OCI-LY1 (cell line): ENCODE data around the gene MAF.

ENCODE experiments used
- H2AFZ ChIP-seq: fragments of 200-600 bp; sonication (generic), shearing (Covaris generic); 2 replicates; pipeline ENCODE4 v1.6.0; 2014; ENCODE audit warnings: antibody characterized with exemption, mild to moderate bottlenecking, low read length
- H3F3A ChIP-seq: fragments of 200-600 bp; sonication (generic), shearing (Covaris generic); 2 replicates; pipeline ENCODE4 v1.6.0; 2014; ENCODE audit warnings: mild to moderate bottlenecking, antibody characterized with exemption, low read length, moderate library complexity; ENCODE audit not compliant: insufficient read depth
- H3K27ac ChIP-seq: fragments of 200-600 bp; sonication (generic); 2 replicates; pipeline ENCODE4 v1.5.1; 2014; ENCODE audit warnings: low read length, mixed run types, mild to moderate bottlenecking, low read depth; ENCODE audit not compliant: poor library complexity, severe bottlenecking
- H3K27me3 ChIP-seq: fragments of 200-600 bp; sonication (generic); 2 replicates; pipeline ENCODE4 v1.6.0; 2014; ENCODE audit warnings: antibody characterized with exemption, mild to moderate bottlenecking, low read length, moderate library complexity; ENCODE audit not compliant: insufficient read depth
- H3K36me3 ChIP-seq: fragments of 200-600 bp; sonication (generic); 2 replicates; pipeline ENCODE4 v1.6.1; 2014; ENCODE audit warnings: mild to moderate bottlenecking, antibody characterized with exemption, low read length, moderate library complexity, mixed read lengths; ENCODE audit not compliant: insufficient read depth
- H3K4me1 ChIP-seq: fragments of 200-600 bp; sonication (generic); 2 replicates; pipeline ENCODE4 v1.5.1; 2014; ENCODE audit warnings: mild to moderate bottlenecking, low read length, moderate library complexity; ENCODE audit not compliant: insufficient read depth, severe bottlenecking
- H3K4me2 ChIP-seq: fragments of 200-600 bp; sonication (generic), shearing (Covaris generic); 2 replicates; pipeline ENCODE4 v1.6.1; 2014; ENCODE audit warnings: low read length
- H3K4me3 ChIP-seq: fragments of 200-600 bp; sonication (generic); 2 replicates; pipeline ENCODE4 v1.5.1; 2014; ENCODE audit warnings: low read length, low read depth, mild to moderate bottlenecking, mixed read lengths; ENCODE audit not compliant: poor library complexity, severe bottlenecking
- H3K79me2 ChIP-seq: fragments of 200-600 bp; shearing (Covaris generic); 2 replicates; pipeline ENCODE4 v1.6.1; 2016; ENCODE audit warnings: mixed run types, low read length, mixed read lengths; ENCODE audit not compliant: insufficient read depth
- H3K9ac ChIP-seq: fragments of 200-600 bp; sonication (generic), shearing (Covaris generic); 2 replicates; pipeline ENCODE4 v1.6.1; 2014; ENCODE audit warnings: mild to moderate bottlenecking, low read length, mixed read lengths
- H3K9me2 ChIP-seq: fragments of 200-600 bp; sonication (generic), shearing (Covaris generic); 2 replicates; pipeline ENCODE4 v1.6.1; 2014; ENCODE audit warnings: low read depth, mild to moderate bottlenecking, low read length, mixed read lengths
- H3K9me3 ChIP-seq: fragments of 200-600 bp; shearing (Covaris generic); 2 replicates; pipeline ENCODE4 v1.6.1; 2014; ENCODE audit warnings: low read length, mixed read lengths
- H4K20me1 ChIP-seq: fragments of 200-600 bp; sonication (generic), shearing (Covaris generic); 2 replicates; pipeline ENCODE4 v1.6.0; 2016; ENCODE audit warnings: mild to moderate bottlenecking, low read length; ENCODE audit not compliant: insufficient read depth
- CTCF ChIP-seq: fragments of 200-600 bp; sonication (generic), shearing (Covaris generic); IDR thresholded peaks from 2 replicates; pipeline ENCODE4 v1.5.1; 2017; ENCODE audit warnings: mild to moderate bottlenecking, antibody characterized with exemption, low read length, moderate library complexity, mixed read lengths
- EZH2 ChIP-seq: fragments of 200-600 bp; sonication (generic), shearing (Covaris generic); IDR thresholded peaks from 2 replicates; pipeline ENCODE4 v1.8.0; 2017; ENCODE audit warnings: borderline replicate concordance, mixed run types, mild to moderate bottlenecking, antibody characterized with exemption, low read length, moderate library complexity, mixed read lengths

The MAF gene

DNA sequence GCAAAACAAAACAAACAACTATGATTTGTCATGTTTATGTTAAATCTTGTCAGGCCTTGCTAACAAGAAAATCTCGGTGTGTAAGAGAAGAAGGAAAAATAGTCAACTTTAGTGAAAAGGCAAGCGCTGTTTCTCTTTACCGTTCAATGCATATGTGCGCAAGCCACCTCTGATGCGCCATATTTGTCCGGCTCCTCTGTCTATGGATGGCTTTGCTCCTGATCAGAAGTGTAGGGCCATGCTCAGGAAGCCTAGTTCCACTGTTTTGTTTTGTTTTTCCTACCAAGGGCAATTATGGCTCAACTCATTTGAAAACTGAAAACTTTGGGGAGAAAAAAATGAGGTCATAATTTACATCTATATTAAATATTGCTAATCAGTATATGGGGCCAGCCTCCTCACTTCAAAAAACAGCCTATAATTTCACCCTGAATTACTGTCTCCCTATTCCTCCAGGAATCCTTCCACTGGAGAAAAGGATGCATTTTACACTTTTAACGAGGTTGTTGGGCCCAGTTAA is 4.5 kb downstream of the MAF start:
- no peaks in the 10 kb centered on the region for H3K9me2 ChIP-seq
- H3K4me1 ChIP-seq, result no peaks in the 10 kb centered on the region
- H3K9ac ChIP-seq, result no peak overlapping the region
- no peaks in the 10 kb centered on the region for H3K36me3 ChIP-seq
- H2AFZ ChIP-seq, result no peak overlapping the region
- TF ChIP-seq CTCF (no peak), EZH2 (no peak)
- H3K27ac ChIP-seq, result no peak overlapping the region
- H3K79me2 ChIP-seq, result no peaks in the 10 kb centered on the region
- H3K4me3 ChIP-seq, result no peak overlapping the region
- no peak overlapping the region for H3K4me2 ChIP-seq
- H3K27me3 ChIP-seq, result no peaks in the 10 kb centered on the region
- no peaks in the 10 kb centered on the region for H4K20me1 ChIP-seq
- no peaks in the 10 kb centered on the region for H3K9me3 ChIP-seq
- no peaks in the 10 kb centered on the region for H3F3A ChIP-seq

DNA sequence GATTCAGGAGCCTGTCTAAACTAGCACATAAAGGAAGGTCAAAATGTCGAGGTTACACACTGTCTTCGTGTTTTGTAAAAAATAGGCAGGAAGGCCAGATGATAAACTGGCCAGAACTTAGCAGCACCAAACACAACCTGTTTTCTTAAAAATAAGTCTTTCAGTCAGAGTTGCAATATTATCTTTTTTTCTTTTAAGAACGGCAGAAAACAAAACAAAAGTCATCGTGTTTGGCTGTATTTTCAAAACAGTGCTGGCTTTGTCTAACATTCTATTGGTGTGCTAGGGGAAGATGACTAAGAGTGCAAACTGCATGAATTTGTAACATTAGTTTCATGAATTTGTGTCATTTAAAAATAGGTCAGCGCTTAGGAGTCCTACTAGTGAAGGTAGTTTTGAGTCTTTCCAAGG is 5.3 kb downstream of the MAF start:
- Histone ChIP-seq H3K9ac (no peak overlapping the region), H3K4me1 (no peaks in the 10 kb centered on the region)

DNA sequence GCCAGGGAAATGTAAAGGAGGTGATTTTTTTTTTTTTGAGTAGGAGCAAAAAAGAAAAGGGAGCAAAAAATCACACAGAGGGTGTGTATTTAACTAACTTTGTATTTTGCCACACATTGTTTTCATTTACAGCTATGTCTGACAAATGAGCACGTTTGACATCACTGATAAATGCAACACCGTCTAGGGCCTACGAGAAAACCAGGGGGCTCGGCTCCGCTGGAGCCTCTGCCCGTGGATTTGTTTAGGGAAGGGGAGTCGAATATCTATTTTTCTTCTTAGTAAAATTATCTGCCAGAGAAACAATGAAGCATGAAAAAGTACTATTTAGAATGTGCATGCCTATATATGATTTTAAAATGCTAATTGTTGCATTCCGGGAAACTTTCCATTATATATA is 6.8 kb downstream of the MAF start:
- no peaks in the 10 kb centered on the region for H3F3A ChIP-seq
- TF ChIP-seq EZH2 (no peak), CTCF (no peak)
- H3K9me2 ChIP-seq, result no peaks in the 10 kb centered on the region
- no peaks in the 10 kb centered on the region for H3K27me3 ChIP-seq
- no peak overlapping the region for H3K27ac ChIP-seq
- no peaks in the 10 kb centered on the region for H3K36me3 ChIP-seq
- H4K20me1 ChIP-seq, result no peaks in the 10 kb centered on the region
- no peaks in the 10 kb centered on the region for H3K9me3 ChIP-seq
- no peak overlapping the region for H3K9ac ChIP-seq
- no peaks in the 10 kb centered on the region for H3K79me2 ChIP-seq
- no peak overlapping the region for H3K4me2 ChIP-seq
- H3K4me3 ChIP-seq, result no peak overlapping the region
- no peaks in the 10 kb centered on the region for H3K4me1 ChIP-seq
- H2AFZ ChIP-seq, result no peak overlapping the region

More for the DNA sequence above, 5.3 kb downstream of the MAF start:
- Histone ChIP-seq H4K20me1 (no peaks in the 10 kb centered on the region), H3K4me3 (no peak overlapping the region), H3K9me2 (no peaks in the 10 kb centered on the region), H3F3A (no peaks in the 10 kb centered on the region), H3K4me2 (no peak overlapping the region), H3K36me3 (no peaks in the 10 kb centered on the region), H3K27ac (no peak overlapping the region), H3K9me3 (no peaks in the 10 kb centered on the region), H3K27me3 (no peaks in the 10 kb centered on the region), H3K79me2 (no peaks in the 10 kb centered on the region), H2AFZ (no peak overlapping the region)
- no peak for TF ChIP-seq CTCF
